ENCODE data around the gene ABCC4.
"Not testable (repeated sequence)": the region's sequence is repeated elsewhere in the genome, so short reads cannot be mapped to it uniquely, and the experiment has no call there.

The ABCC4 gene

GRCh38 chr13:95298169-95298965 is 2.9 kb downstream of the ABCC4 start:
- no peak for DNase-seq (ENCODE audit: low spot score)

DNA sequence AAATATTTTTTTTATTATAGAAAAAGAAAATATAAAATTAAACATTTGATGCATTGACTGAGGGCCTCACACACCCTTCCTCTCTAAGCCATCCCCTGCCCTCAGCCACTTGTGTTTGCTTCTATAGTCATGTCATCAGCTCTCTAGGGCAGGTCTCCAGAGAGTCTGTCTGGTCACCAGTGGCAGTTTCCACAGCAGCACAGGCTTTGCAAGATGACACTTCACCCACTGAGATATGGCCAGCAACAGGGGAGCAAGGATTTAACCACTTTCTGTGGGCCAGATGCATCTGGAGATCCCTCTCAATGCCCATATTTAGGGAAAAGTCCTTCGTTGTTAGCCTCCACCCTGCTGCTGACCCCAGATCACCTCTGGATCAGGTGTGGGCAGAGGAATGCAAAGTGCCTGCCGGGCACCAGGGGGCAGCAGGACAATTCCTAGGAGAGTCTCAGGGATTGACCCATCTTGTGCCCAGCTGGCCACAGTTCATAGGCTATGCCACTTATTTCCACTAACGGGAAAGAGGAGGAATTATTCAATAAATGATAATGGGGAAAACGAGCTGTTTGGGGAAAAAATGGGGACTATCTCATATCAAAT is 4.8 kb downstream of the ABCC4 start:
- no peak for DNase-seq (ENCODE audit: low spot score)

DNA sequence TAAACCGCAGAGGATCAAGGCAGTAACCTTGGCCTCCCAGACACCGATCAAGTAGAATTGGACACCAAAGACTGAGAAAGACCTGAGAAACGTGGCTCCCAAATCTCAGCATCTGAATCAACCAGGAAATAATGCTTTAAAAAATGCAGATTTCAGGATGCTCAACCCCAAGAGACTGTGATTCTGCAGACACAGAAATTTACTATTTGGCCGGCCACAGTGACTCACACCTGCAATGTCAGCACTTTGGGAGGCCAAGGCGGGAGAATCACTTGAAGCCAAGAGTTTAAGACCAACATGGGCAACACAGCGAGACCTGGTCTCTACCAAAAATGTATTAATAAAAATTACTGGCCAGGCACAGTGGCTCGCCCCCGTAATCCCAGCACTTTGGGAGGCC is 6.2 kb downstream of the ABCC4 start:
- DNase-seq (ENCODE audit: low spot score): no peak

GRCh38 chr13:95292622-95293021 is 8.6 kb downstream of the ABCC4 start:
- no peak for DNase-seq (ENCODE audit: low spot score)

- DNase-seq (ENCODE audit: low spot score): not testable (repeated sequence)
Measured at GRCh38 chr13:95289901-95290300, 11.3 kb downstream of the ABCC4 start.

- no peak for DNase-seq (ENCODE audit: low spot score)
Measured at GRCh38 chr13:95289020-95289444, 12.2 kb downstream of the ABCC4 start.

- no peak for DNase-seq (ENCODE audit: low spot score)
Measured at GRCh38 chr13:95284436-95284835, 16.8 kb downstream of the ABCC4 start.

- no peak for DNase-seq (ENCODE audit: low spot score)
Measured at GRCh38 chr13:95279016-95279415, 22.2 kb downstream of the ABCC4 start.

GRCh38 chr13:95276037-95276505 is 25.2 kb downstream of the ABCC4 start:
- DNase-seq (ENCODE audit: low spot score): no peak

DNA sequence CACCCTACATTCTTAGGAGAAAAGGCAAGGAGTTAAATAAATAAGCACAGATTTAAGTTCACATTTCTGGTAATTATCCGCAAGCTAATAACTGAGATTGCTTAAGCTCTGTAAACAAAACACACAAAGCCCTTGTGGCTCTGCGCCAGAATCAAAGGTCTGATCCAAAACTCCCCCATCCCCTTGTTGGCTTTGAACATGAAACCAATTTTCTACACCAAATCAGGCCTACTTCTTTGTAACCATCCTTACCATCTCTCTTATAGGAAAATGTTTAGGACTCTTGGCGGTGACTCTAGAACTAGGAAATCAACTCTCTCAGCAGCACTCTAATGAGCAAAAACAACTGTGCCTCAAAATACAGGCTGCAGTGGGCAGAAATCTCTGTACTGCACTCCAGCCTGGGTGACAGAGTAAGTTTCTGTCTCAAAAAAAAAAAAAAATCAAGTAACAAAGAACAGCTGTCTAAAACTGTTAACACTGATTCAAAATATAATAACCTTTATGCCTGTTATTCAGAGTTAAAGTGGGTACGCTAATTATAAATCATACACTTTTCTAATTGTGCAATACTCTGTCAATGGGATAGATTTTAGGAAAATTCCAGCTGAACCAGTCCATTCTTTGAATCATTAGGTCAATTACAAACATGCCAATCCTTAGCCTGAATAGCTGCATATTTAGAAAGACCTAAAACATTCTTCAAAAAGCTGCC is 25.8 kb downstream of the ABCC4 start:
- DNase-seq (ENCODE audit: low spot score): no peak

DNA sequence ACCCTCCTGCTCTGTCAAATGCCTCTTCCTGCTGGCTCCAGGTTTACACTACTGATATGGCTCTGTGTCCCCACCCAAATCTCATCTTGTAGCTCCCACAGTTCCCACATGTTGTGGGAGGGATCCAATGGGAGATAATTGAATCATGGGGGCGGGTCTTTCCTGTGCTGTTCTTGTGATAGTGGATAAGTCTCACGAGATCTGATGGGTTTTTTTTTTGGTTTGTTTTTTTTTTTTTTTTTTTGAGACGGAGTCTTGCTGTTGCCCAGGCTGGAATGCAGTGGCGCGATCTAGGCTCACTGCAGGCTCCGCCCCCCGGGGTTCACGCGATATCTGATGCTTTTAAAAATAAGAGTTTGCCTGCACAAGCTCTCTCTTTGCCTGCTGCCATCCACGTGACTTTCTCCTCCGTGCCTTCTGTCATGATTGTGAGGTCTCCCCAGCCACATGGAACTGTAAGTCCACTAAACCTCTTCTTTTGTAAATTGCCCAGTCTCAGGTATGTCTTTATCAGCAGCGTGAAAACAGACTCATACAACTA is 27.6 kb downstream of the ABCC4 start:
- not testable (repeated sequence) for DNase-seq (ENCODE audit: low spot score)

- not testable (repeated sequence) for DNase-seq (ENCODE audit: low spot score)
Measured at GRCh38 chr13:95272076-95272475, 29.2 kb downstream of the ABCC4 start.

DNA sequence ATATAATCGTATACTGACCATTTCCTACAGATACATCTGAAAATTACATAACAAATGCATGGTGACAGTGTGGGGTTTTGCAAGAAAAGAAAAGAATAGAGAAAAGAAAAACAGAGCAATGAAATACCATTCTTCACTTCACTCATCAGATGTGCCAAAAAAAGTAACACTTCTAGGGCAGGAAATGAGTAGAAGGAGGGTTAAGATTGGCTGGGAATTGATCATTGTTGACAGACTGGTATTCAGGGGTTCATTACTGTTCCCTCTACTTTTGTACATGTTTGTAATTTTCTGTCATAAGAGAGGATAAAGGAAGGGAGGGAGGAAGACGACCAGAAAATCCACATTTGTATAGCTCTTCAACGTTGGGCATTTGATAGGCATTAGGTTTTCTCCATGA is 31.5 kb downstream of the ABCC4 start:
- DNase-seq (ENCODE audit: low spot score): no peak

DNA sequence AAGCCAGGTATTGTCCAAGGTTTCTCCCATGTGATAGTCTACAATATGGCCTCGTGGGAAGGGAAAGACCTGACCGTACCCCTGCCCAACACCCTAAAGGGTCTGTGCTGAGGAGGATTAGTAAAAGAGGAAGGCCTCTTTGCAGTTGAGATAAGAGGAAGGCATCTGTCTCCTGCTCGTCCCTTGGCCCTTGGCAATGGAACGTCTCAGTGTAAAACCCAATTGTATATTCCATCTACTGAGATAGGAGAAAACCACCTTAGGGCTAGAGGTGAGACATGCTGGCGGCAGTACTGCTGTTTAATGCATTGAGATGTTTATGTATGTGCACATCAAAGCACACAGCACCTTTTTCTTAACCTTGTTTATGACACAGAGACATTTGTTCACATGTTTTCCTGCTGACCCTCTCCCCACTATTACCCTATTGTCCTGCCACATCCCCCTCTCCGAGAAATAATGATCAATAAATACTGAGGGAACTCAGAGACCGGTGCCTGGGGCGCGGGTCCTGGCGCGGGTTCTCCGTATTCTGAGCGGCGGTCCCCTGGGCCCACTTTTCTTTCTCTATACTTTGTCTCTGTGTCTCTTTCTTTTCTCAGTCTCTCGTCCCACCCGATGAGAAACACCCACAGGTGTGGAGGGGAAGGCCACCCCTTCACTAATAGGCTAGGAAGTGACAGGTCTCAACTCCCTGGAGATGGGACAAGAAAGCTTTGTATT is 32.7 kb downstream of the ABCC4 start:
- not testable (repeated sequence) for DNase-seq (ENCODE audit: low spot score)

DNA sequence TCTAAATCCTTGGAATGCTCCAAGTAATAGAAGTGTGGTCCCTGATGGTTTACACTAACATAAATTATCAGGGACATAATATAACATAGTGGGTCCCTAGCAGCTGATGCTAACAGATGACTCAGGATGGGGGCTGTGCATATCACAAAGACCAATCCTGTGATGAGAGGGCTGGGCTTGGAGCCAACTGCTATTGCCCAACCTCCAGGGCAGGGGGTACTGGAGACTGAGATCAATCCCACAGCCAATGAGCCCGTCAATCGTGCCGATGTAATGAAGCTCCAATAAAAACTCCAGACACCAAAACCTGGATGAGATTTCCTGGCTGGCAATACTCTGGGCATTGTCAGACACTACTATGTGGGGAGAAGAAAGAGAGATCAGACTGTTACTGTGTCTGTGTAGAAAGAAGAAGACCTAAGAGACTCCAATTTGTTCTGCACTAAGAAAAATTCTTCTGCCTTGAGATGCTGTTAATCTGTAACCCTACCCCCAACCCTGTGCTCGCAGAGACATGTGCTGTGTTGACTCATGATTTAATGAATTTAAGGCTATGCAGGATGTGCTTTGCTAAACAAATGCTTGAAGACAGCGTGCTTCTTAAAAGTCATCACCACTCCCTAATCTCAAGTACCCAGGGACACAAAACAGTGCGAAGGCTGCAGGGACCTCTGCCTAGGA is 33.4 kb downstream of the ABCC4 start:
- DNase-seq (ENCODE audit: low spot score): no peak

DNA sequence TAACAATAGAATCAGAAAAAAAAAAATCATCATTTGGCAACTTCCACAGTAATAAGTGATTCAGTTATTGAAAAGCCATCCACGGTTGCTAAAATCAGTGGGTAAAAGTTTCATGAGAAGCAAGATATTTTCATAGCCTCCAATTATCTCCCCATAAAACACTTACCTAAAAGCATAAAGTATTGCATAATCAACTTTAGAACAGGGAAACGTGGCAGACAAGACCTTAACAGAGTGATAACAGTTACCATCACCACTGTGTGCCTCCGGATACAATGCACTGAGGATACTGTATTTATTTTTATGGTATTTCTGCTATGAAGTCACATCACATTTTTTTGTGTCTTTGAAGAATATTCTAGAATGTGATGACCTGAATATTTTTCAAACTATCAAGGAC is 37.0 kb downstream of the ABCC4 start:
- no peak for DNase-seq (ENCODE audit: low spot score)

GRCh38 chr13:95262837-95263384 is 38.3 kb downstream of the ABCC4 start:
- DNase-seq (ENCODE audit: low spot score): no peak

DNA sequence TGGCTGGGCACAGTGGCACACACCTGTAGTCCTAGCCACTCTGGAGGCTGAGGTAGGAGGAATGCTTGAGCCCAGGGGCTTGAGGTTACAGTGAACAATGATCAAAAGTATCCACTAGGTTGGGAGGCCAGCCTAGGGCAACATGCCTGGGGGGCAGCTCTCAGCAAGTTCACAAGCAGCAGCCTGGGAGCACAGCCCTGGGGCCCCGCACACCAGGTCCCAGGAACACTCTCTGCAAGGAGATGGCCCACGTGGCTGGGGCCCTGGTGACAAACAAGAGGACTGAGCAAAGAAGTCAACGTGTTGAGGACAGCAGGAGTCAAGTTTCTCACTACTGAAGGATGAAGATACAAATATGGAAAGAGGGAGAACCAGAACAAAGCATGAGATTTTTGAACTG is 39.3 kb downstream of the ABCC4 start:
- no peak for DNase-seq (ENCODE audit: low spot score)

DNA sequence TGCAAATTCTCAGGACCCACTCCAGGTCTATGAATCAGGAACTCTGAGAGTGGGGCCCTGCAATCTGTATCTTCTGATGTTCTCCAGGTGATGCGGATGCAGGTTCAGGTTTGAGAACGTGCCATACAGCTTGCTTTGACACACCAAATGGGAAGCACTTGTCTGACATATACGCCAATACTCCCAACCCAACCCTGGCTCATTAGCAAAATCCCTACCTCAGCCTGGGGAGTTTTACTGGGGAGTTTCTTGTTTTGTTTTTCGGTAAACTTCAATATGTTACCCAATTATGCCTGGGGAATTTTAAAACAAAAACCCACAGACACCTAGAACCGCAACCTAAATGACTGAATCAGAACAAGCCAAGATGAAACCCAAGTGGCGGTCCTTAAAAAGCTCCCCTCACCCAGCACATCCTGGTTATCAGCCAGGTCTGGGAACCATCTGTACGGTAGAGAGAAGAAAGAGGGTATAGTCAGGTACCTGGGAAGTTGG is 41.2 kb downstream of the ABCC4 start:
- no peak for DNase-seq (ENCODE audit: low spot score)

DNA sequence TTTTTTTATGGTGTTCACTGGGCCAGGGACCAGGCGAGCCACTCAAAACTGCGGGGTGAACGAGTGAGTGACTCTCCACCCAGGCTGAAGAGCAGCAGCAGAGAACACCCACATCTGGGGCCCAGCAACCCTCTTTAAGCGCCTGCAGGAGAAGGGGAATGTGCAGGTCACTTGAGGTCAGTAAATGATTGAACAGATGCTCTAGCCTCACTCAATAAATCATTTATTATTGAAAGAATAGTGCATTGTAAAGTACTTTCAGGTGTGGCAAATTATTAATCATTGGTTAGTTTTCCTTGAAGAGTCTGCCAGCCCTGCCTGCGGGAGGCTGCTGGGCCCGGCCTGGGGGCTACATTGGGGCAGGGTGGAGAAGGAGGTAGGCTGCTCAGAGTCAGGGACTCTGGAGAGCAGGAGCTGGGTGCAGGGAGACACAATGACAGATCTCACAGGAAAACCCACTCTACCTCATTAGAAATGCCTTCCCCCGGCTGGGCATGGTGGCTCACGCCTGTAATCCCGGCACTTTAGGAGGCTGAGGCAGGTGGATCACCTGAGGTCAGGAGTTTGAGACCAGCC is 42.5 kb downstream of the ABCC4 start:
- no peak for DNase-seq (ENCODE audit: low spot score)

GRCh38 chr13:95258098-95258497 is 43.2 kb downstream of the ABCC4 start:
- no peak for DNase-seq (ENCODE audit: low spot score)

All from left forelimb (tissue), 1 donor.